BJ (cell line): Measurements from ENCODE around the gene ZNF716. TPM values are rescaled to one million over a fixed set of nuclear protein-coding genes. Genes with fewer than 3 reads are reported as not detected.

ENCODE experiments used
- CTCF ChIA-PET: fragments of 350-600 bp; formaldehyde crosslinking; extraction: SDS; loops from one replicate; lab custom pipeline; 2021; ENCODE audit warnings: antibody characterized with exemption, inconsistent platforms; lab: Yijun Ruan, JAX
- POLR2A ChIA-PET: fragments of 300-600 bp; sonication (Branson Sonifier 250); formaldehyde crosslinking; extraction: SDS; loops from one replicate; lab custom pipeline; 2021; ENCODE audit warnings: antibody characterized with exemption; lab: Charles Lee
- DNase-seq: peaks from one replicate; pipeline ENCODE4 v3.0.0-alpha.2; 2011; ENCODE audit warnings: low read depth
- H3K27me3 ChIP-seq: 2 replicates; pipeline ENCODE4 v1.6.0; 2011; ENCODE audit warnings: low read length; ENCODE audit not compliant: control insufficient read depth, insufficient read depth
- H3K36me3 ChIP-seq: 2 replicates; pipeline ENCODE4 v1.5.1; 2011; ENCODE audit warnings: low read length; ENCODE audit not compliant: control insufficient read depth, insufficient read depth
- H3K4me3 ChIP-seq: 2 replicates; pipeline ENCODE4 v1.5.1; 2011; ENCODE audit warnings: low read depth, mild to moderate bottlenecking, control low read depth, low read length
- polyA plus RNA-seq: library from polyadenylated mRNA; depleted of rRNA; stranded (reverse); fragments of >200 nt; gene quantifications from 2 replicates; pipeline ENCODE4 v1.2.3, GENCODE V29; 2011
- small RNA-seq: library from RNA; depleted of rRNA; stranded (forward); fragments of <200 nt; gene quantifications from one replicate; pipeline ENCODE3, GENCODE V24; 2012; ENCODE audit warnings: low replicate concordance, low read depth; ENCODE audit not compliant: insufficient read length
- TF ChIP-seq, protein P1 (sequence below): IDR thresholded peaks from 2 replicates; pipeline ENCODE4 v1.5.1; 2011; ENCODE audit warnings: low read depth, mild to moderate bottlenecking, control low read depth, inconsistent platforms, low read length, moderate library complexity; ENCODE audit not compliant: insufficient read depth

The ZNF716 gene
- polyA plus RNA-seq, 1 experiment = not detected

DNA sequence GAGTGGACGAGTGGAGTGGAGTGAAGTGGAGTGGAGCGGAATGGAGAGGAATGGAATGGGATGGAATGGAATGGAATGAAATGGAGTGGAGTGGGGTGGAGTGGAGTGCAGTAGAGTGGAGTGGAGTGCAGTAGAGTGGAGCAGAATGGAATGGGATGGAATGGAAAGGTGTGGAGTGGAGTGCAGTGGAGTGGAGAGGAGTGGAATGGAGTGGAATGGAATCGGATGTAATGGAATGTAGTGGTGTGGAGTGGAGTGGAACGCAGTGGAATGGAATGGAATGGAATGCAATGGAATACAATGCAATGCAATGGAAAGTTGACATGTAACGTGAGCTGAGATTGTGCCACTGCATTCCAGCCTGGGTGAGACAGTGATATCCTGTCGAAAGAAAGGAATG lies 46.4 kb downstream of the ZNF716 start:
- Histone ChIP-seq H3K4me3 (no peak overlapping the region), H3K27me3 (no peaks in the 10 kb centered on the region), H3K36me3 (no peaks in the 10 kb centered on the region)
- CTCF ChIA-PET = no interaction called here
- TF ChIP-seq, protein P1, sequence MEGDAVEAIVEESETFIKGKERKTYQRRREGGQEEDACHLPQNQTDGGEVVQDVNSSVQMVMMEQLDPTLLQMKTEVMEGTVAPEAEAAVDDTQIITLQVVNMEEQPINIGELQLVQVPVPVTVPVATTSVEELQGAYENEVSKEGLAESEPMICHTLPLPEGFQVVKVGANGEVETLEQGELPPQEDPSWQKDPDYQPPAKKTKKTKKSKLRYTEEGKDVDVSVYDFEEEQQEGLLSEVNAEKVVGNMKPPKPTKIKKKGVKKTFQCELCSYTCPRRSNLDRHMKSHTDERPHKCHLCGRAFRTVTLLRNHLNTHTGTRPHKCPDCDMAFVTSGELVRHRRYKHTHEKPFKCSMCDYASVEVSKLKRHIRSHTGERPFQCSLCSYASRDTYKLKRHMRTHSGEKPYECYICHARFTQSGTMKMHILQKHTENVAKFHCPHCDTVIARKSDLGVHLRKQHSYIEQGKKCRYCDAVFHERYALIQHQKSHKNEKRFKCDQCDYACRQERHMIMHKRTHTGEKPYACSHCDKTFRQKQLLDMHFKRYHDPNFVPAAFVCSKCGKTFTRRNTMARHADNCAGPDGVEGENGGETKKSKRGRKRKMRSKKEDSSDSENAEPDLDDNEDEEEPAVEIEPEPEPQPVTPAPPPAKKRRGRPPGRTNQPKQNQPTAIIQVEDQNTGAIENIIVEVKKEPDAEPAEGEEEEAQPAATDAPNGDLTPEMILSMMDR = no peak
- no peak for DNase-seq
- POLR2A ChIA-PET = no interaction called here

DNA sequence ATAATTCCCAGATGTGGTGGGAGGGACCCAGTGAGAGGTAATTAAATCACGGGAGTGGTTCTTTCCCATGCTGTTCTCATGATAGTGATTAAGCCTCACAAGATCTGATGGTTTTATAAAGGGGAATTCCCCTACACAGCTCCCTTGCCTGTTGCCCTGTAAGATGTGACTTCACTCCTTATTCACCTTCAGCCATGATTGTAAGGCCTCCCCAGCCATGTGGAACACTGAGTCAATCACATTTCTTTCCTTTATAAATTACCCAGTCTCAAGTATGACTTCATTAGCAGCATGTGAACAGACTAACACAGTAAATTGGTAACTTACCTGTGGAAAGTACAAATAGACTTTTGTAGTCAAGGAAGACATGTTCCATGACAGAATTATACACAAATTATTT lies 55.2 kb downstream of the ZNF716 start:
- ChIA-PET CTCF (no interaction called here), POLR2A (no interaction called here)
- Histone ChIP-seq H3K36me3 (no peaks in the 10 kb centered on the region), H3K4me3 (no peak overlapping the region), H3K27me3 (no peaks in the 10 kb centered on the region)
- TF ChIP-seq, protein P1 = no peak
- DNase-seq = no peak

Small RNA genes lying within 50 kb of the gene (small RNA-seq; reads per million reads assigned to genes)
- gene MIR3147 = not detected
